Common myeloid progenitor, CD34-positive (primary cell): ENCODE measurements around the gene FOXK1.

Experiments used
- CTCF ChIA-PET: fragments of 350-600 bp; sonication (Branson Sonifier 250); formaldehyde crosslinking; loops from one replicate; lab custom pipeline; 2021; ENCODE audit warnings: antibody characterized with exemption; lab: Charles Lee
- POLR2A ChIA-PET: fragments of 350-600 bp; sonication (Branson Sonifier 250); formaldehyde crosslinking; loops from one replicate; lab custom pipeline; 2021; ENCODE audit warnings: antibody characterized with exemption; lab: Charles Lee
- DNase-seq, 3 donors: peaks; one replicate each; pipeline versions ENCODE4 v3.0.0 to v3.0.0-alpha.2; 2013
- H3K27ac ChIP-seq, 2 experiments: 1 replicate in 1 of 2; 2 replicates in 1 of 2; pipeline ENCODE4 v1.7.0; 2013; ENCODE audit warnings: inconsistent platforms in 2 of 2, low read length in 2 of 2, mild to moderate bottlenecking in 2 of 2, low read depth in 1 of 2, moderate library complexity in 1 of 2; ENCODE audit not compliant: severe bottlenecking in 2 of 2, insufficient read depth in 1 of 2, poor library complexity in 1 of 2
- H3K27me3 ChIP-seq, 5 experiments: replicated peaks in 2 of 5; 1 replicate in 3 of 5; 2 replicates in 2 of 5; pipeline versions ENCODE4 v1.6.1 to v1.7.0; 2013; ENCODE audit warnings: low read length in 4 of 5, mild to moderate bottlenecking in 2 of 5, moderate library complexity in 2 of 5, inconsistent platforms in 1 of 5; ENCODE audit not compliant: insufficient read depth in 5 of 5, control insufficient read depth in 4 of 5
- H3K36me3 ChIP-seq, 4 experiments: 1 replicate in 2 of 4; 2 replicates in 2 of 4; pipeline versions ENCODE4 v1.6.1 to v1.7.0; 2013; ENCODE audit warnings: low read length in 3 of 4, control low read depth in 1 of 4, mild to moderate bottlenecking in 1 of 4; ENCODE audit not compliant: control insufficient read depth in 4 of 4, insufficient read depth in 4 of 4
- H3K4me1 ChIP-seq, 4 experiments: 1 replicate in 3 of 4; 2 replicates in 1 of 4; pipeline versions ENCODE4 v1.6.1 to v1.7.1; 2013; ENCODE audit warnings: low read length in 3 of 4, mild to moderate bottlenecking in 3 of 4, control low read depth in 1 of 4, inconsistent platforms in 1 of 4, moderate library complexity in 1 of 4; ENCODE audit not compliant: control insufficient read depth in 4 of 4, insufficient read depth in 4 of 4; ENCODE audit errors: control extremely low read depth in 1 of 4
- H3K4me3 ChIP-seq, 7 experiments: 1 replicate in 4 of 7; 2 replicates in 3 of 7; pipeline versions ENCODE4 v1.5.1 to v1.7.0; 2013; ENCODE audit warnings: mild to moderate bottlenecking in 7 of 7, low read length in 6 of 7, moderate library complexity in 6 of 7, inconsistent platforms in 2 of 7, low read depth in 2 of 7, control low read depth in 1 of 7; ENCODE audit not compliant: insufficient read depth in 4 of 7, control insufficient read depth in 1 of 7; ENCODE audit errors: extremely low read depth in 1 of 7
- H3K9me3 ChIP-seq, 5 experiments: 1 replicate in 4 of 5; 2 replicates in 1 of 5; pipeline versions ENCODE4 v1.6.1 to v1.7.1; 2013; ENCODE audit warnings: low read length in 4 of 5, mild to moderate bottlenecking in 2 of 5, inconsistent platforms in 1 of 5, low read depth in 1 of 5, moderate library complexity in 1 of 5; ENCODE audit not compliant: control insufficient read depth in 4 of 5, insufficient read depth in 2 of 5; ENCODE audit errors: control extremely low read depth in 1 of 5
- WGBS: methylation state at CpG from one replicate; pipeline ENCODE4 v1.1.5; 2013; ENCODE audit not compliant: insufficient coverage; 5-methylcytosine and 5-hydroxymethylcytosine counted together

FOXK1 gene

GRCh38 chr7:4794591-4795350 is 112.7 kb downstream of the FOXK1 start:
- Histone ChIP-seq H3K4me3 (no peak overlapping the region), H3K27ac (no peak overlapping the region), H3K9me3 (no peaks in the 10 kb centered on the region), H3K27me3 (no peaks in the 10 kb centered on the region), H3K4me1 (peaks cover 0 to 12% (median 5%) of the 10 kb centered on the region in 4 experiments), H3K36me3 (peaks cover 3 to 35% (median 16%) of the 10 kb centered on the region in 4 experiments)
- WGBS, result 88% methylated on average over 21 of the region's 24 CpGs
- no peak for DNase-seq
- CTCF ChIA-PET, result interaction anchor here (0.8 to 10.2 kb wide), 8 partner anchors 10 to 292 kb away, joined by 3 to 73 read pairs (median 6); partner anchors contain the start of gene RADIL
- POLR2A ChIA-PET, result no interaction called here

GRCh38 chr7:4796453-4796852 is 114.4 kb downstream of the FOXK1 start:
- Histone ChIP-seq H3K27me3 (no peaks in the 10 kb centered on the region), H3K36me3 (peaks cover 0 to 18% (median 2%) of the 10 kb centered on the region in 4 experiments), H3K9me3 (no peaks in the 10 kb centered on the region), H3K27ac (no peak overlapping the region), H3K4me1 (peaks cover 0 to 12% (median 5%) of the 10 kb centered on the region in 4 experiments), H3K4me3 (no peak overlapping the region)
- POLR2A ChIA-PET, result no interaction called here
- CTCF ChIA-PET, result interaction anchor here (1.2 to 10.2 kb wide), 11 partner anchors 10 to 379 kb away, joined by 3 to 73 read pairs (median 7); partner anchors contain the start of gene RADIL
- no peak for DNase-seq
- WGBS, result 93% methylated on average over 4 of the region's 9 CpGs

- H3K9me3 ChIP-seq, result no peaks in the 10 kb centered on the region
- peaks cover 0 to under 1% (median under 1%) of the 10 kb centered on the region in 4 experiments for H3K4me1 ChIP-seq
- ChIA-PET POLR2A (interaction anchor here (0.7 kb wide), 1 partner anchor 286 kb away, joined by 3 read pairs; no protein-coding TSS in a partner anchor), CTCF (interaction anchor here (0.7 to 10.2 kb wide), 17 partner anchors 8 to 377 kb away, joined by 3 to 73 read pairs (median 5); partner anchors contain the start of genes AP5Z1 and RADIL)
- H3K36me3 ChIP-seq, result peaks cover 0 to 4% (median 0%) of the 10 kb centered on the region in 4 experiments
- H3K27ac ChIP-seq, result no peak overlapping the region
- peak; percentile 54 to 74 (median 71) for DNase-seq
- no peak overlapping the region for H3K4me3 ChIP-seq
- no peaks in the 10 kb centered on the region for H3K27me3 ChIP-seq
- 31% methylated on average over 21 of the region's 37 CpGs for WGBS
Observed at GRCh38 chr7:4797858-4798705, 116.0 kb downstream of the FOXK1 start.

GRCh38 chr7:4798706-4799235 is 116.7 kb downstream of the FOXK1 start:
- 92% methylated on average over 9 of the region's 15 CpGs for WGBS
- ChIA-PET CTCF (interaction anchor here (0.7 to 10.2 kb wide), 13 partner anchors 10 to 288 kb away, joined by 3 to 73 read pairs (median 9); partner anchors contain the start of gene RADIL), POLR2A (interaction anchor here (0.7 kb wide), 1 partner anchor 285 kb away, joined by 3 read pairs; no protein-coding TSS in a partner anchor)
- no peaks in the 10 kb centered on the region for H3K4me1 ChIP-seq
- DNase-seq, result no peak
- H3K27me3 ChIP-seq, result no peaks in the 10 kb centered on the region
- H3K4me3 ChIP-seq, result no peak overlapping the region
- H3K36me3 ChIP-seq, result peaks cover 0 to 4% (median 0%) of the 10 kb centered on the region in 4 experiments
- H3K9me3 ChIP-seq, result no peaks in the 10 kb centered on the region
- H3K27ac ChIP-seq, result no peak overlapping the region

- 96% methylated on average over 33 of the region's 39 CpGs for WGBS
- Histone ChIP-seq H3K36me3 (peaks cover 0 to 3% (median 0%) of the 10 kb centered on the region in 4 experiments), H3K4me1 (no peaks in the 10 kb centered on the region), H3K4me3 (no peak overlapping the region), H3K27ac (no peak overlapping the region), H3K27me3 (no peaks in the 10 kb centered on the region), H3K9me3 (no peaks in the 10 kb centered on the region)
- no peak for DNase-seq
- ChIA-PET POLR2A (interaction anchor here (0.5 kb wide), 2 partner anchors 232 to 305 kb away, joined by 4 to 5 read pairs; no protein-coding TSS in a partner anchor), CTCF (interaction anchor here (1.5 to 10.2 kb wide), 6 partner anchors 9 to 287 kb away, joined by 4 to 73 read pairs (median 14); partner anchors contain the start of gene RADIL)
Observed at GRCh38 chr7:4799508-4800268, 117.6 kb downstream of the FOXK1 start.

- Histone ChIP-seq H3K27me3 (no peaks in the 10 kb centered on the region), H3K27ac (no peak overlapping the region), H3K9me3 (no peaks in the 10 kb centered on the region), H3K36me3 (no peaks in the 10 kb centered on the region), H3K4me1 (peaks cover 0 to under 1% (median 0%) of the 10 kb centered on the region in 4 experiments), H3K4me3 (no peak overlapping the region)
- ChIA-PET POLR2A (interaction anchor here (0.5 kb wide), 1 partner anchor 304 kb away, joined by 4 read pairs; no protein-coding TSS in a partner anchor), CTCF (interaction anchor here (1.2 to 5.6 kb wide), 5 partner anchors 8 to 287 kb away, joined by 3 to 52 read pairs (median 9); partner anchors contain the start of gene RADIL)
- 97% methylated on average over 9 of the region's 10 CpGs for WGBS
- no peak for DNase-seq
Observed at GRCh38 chr7:4800487-4800886, 118.4 kb downstream of the FOXK1 start.
